ENCODE data around the gene UBAC1. TPM values are rescaled to one million over a fixed set of nuclear protein-coding genes. Genes with fewer than 3 reads are reported as not detected.

UBAC1 gene
- total and polyA plus RNA-seq, 4 donors: 37.8 to 49.5 (median 39.7) TPM

- DNase-seq: no peak
- 89 to 90% methylated on average over 9 of the region's 9 CpGs for WGBS, 2 donors
- no peak overlapping the region for H3K9ac ChIP-seq (ENCODE audit: insufficient read depth in 1 of 2, low read length in 2 of 2)
Measured at GRCh38 chr9:135957431-135957830, 3.7 kb downstream of the UBAC1 start.

GRCh38 chr9:135956802-135957174 lies 4.4 kb downstream of the UBAC1 start:
- peaks cover 0 to 14% (median 5%) of the 10 kb centered on the region in 5 donors for H3K4me1 ChIP-seq (ENCODE audit: control insufficient read depth in 5 of 5, insufficient read depth in 5 of 5, low read length in 5 of 5)
- no peak overlapping the region for H3K4me3 ChIP-seq
- no peak overlapping the region for H3K9ac ChIP-seq (ENCODE audit: insufficient read depth in 1 of 2, low read length in 2 of 2)
- ATAC-seq (ENCODE audit: insufficient read depth, low FRiP score): no peak
- H3K36me3 ChIP-seq (ENCODE audit: control insufficient read depth in 4 of 4, insufficient read depth in 4 of 4, low read length in 4 of 4): peaks cover 4 to 24% (median 14%) of the 10 kb centered on the region in 4 donors
- WGBS, 2 donors: 87 to 92% methylated on average over 8 of the region's 8 CpGs
- H3K27ac ChIP-seq (ENCODE audit: low read depth in 1 of 2, low read length in 1 of 2): no peak overlapping the region
- DNase-seq: peak in 1 of 3 donors; percentile 36
- no peak for TF ChIP-seq CTCF (IDR thresholded peaks at IDR 0.05; ENCODE audit: control extremely low read depth, extremely low read depth)
- H3K27me3 ChIP-seq (ENCODE audit: control insufficient read depth in 3 of 3, insufficient read depth in 3 of 3, low read length in 2 of 3): no peaks in the 10 kb centered on the region
- no peaks in the 10 kb centered on the region for H3K9me3 ChIP-seq (ENCODE audit: control insufficient read depth in 4 of 4, insufficient read depth in 3 of 4, low read length in 3 of 4)

More at GRCh38 chr9:135957431-135957830, 3.7 kb downstream of the UBAC1 start:
- no peak for TF ChIP-seq CTCF (IDR thresholded peaks at IDR 0.05; ENCODE audit: control extremely low read depth, extremely low read depth)
- no peaks in the 10 kb centered on the region for H3K27me3 ChIP-seq (ENCODE audit: control insufficient read depth in 3 of 3, insufficient read depth in 3 of 3, low read length in 2 of 3)
- peaks cover 0 to 14% (median 5%) of the 10 kb centered on the region in 5 donors for H3K4me1 ChIP-seq (ENCODE audit: control insufficient read depth in 5 of 5, insufficient read depth in 5 of 5, low read length in 5 of 5)
- H3K27ac ChIP-seq (ENCODE audit: low read depth in 1 of 2, low read length in 1 of 2): no peak overlapping the region
- no peak for ATAC-seq (ENCODE audit: insufficient read depth, low FRiP score)
- H3K4me3 ChIP-seq: no peak overlapping the region
- H3K36me3 ChIP-seq (ENCODE audit: control insufficient read depth in 4 of 4, insufficient read depth in 4 of 4, low read length in 4 of 4): peaks cover 4 to 18% (median 9%) of the 10 kb centered on the region in 4 donors
- no peaks in the 10 kb centered on the region for H3K9me3 ChIP-seq (ENCODE audit: control insufficient read depth in 4 of 4, insufficient read depth in 3 of 4, low read length in 3 of 4)

GRCh38 chr9:135955934-135956801 lies 5.0 kb downstream of the UBAC1 start:
- no peak overlapping the region for H3K4me3 ChIP-seq
- H3K36me3 ChIP-seq (ENCODE audit: control insufficient read depth in 4 of 4, insufficient read depth in 4 of 4, low read length in 4 of 4): peaks cover 4 to 24% (median 15%) of the 10 kb centered on the region in 4 donors
- H3K9ac ChIP-seq (ENCODE audit: insufficient read depth in 1 of 2, low read length in 2 of 2): no peak overlapping the region
- DNase-seq: no peak
- TF ChIP-seq CTCF (IDR thresholded peaks at IDR 0.05; ENCODE audit: control extremely low read depth, extremely low read depth): no peak
- 89 to 93% methylated on average over 32 of the region's 32 CpGs for WGBS, 2 donors
- no peaks in the 10 kb centered on the region for H3K9me3 ChIP-seq (ENCODE audit: control insufficient read depth in 4 of 4, insufficient read depth in 3 of 4, low read length in 3 of 4)
- no peak overlapping the region for H3K27ac ChIP-seq (ENCODE audit: low read depth in 1 of 2, low read length in 1 of 2)
- H3K27me3 ChIP-seq (ENCODE audit: control insufficient read depth in 3 of 3, insufficient read depth in 3 of 3, low read length in 2 of 3): no peaks in the 10 kb centered on the region
- peaks cover 0 to 11% (median 5%) of the 10 kb centered on the region in 5 donors for H3K4me1 ChIP-seq (ENCODE audit: control insufficient read depth in 5 of 5, insufficient read depth in 5 of 5, low read length in 5 of 5)
- no peak for ATAC-seq (ENCODE audit: insufficient read depth, low FRiP score)

Data from lung (tissue), 12 donors.